ENCODE results near the gene TNNI2. TPM values are rescaled to one million over a fixed set of nuclear protein-coding genes. Genes with fewer than 3 reads are reported as not detected.

The TNNI2 gene
- total RNA-seq, 4 donors from 2014 or later = 1.4 to 3.7 (median 2.4) TPM; not detected in 1

- no peak for TF ChIP-seq CTCF (IDR thresholded peaks at IDR 0.05)
- DNase-seq (ENCODE audit: low spot score) (no peak), ATAC-seq (ENCODE audit: low FRiP score) (no peak)
Observed at GRCh38 chr11:1848640-1849430, 10.1 kb downstream of the TNNI2 start.

GRCh38 chr11:1851468-1852180 is 12.8 kb downstream of the TNNI2 start:
- ATAC-seq (ENCODE audit: low FRiP score) (no peak), DNase-seq (ENCODE audit: low spot score) (no peak)
- no peak for TF ChIP-seq CTCF (IDR thresholded peaks at IDR 0.05)

- ATAC-seq (ENCODE audit: low FRiP score) = no peak
- no peak for DNase-seq (ENCODE audit: low spot score)
- TF ChIP-seq CTCF (IDR thresholded peaks at IDR 0.05) = no peak
Observed at GRCh38 chr11:1852271-1852876, 13.6 kb downstream of the TNNI2 start.

GRCh38 chr11:1852877-1853276 is 14.1 kb downstream of the TNNI2 start, which contains the start of gene LSP1:
TSS of gene LSP1 (plus strand) at chr11:1853084. CDS start at chr11:1853145, 61 bp downstream.
- DNase-seq (ENCODE audit: low spot score) = no peak
- TF ChIP-seq CTCF (IDR thresholded peaks at IDR 0.05) = no peak
- ATAC-seq (ENCODE audit: low FRiP score) = no peak

- no peak for TF ChIP-seq CTCF (IDR thresholded peaks at IDR 0.05)
- ATAC-seq (ENCODE audit: low FRiP score) = no peak
- no peak for DNase-seq (ENCODE audit: low spot score)
Observed at GRCh38 chr11:1853376-1854131, 14.8 kb downstream of the TNNI2 start.

- ATAC-seq (ENCODE audit: low FRiP score) (no peak), DNase-seq (ENCODE audit: low spot score) (no peak)
- TF ChIP-seq CTCF (IDR thresholded peaks at IDR 0.05) = no peak
Observed at GRCh38 chr11:1854132-1854948, 15.6 kb downstream of the TNNI2 start.
